NCI-H2029 treated with DMSO at 0.1 percent for 48 hours (cell line): Measurements from ENCODE around the gene MZB1.
"Not testable (repeated sequence)": the region's sequence is repeated elsewhere in the genome, so short reads cannot be mapped to it uniquely, and the experiment has no call there.

ENCODE experiments used
- DNase-seq: peaks from one replicate; lab custom pipeline; 2025; lab: John Stamatoyannopoulos, UW

The MZB1 gene

DNA sequence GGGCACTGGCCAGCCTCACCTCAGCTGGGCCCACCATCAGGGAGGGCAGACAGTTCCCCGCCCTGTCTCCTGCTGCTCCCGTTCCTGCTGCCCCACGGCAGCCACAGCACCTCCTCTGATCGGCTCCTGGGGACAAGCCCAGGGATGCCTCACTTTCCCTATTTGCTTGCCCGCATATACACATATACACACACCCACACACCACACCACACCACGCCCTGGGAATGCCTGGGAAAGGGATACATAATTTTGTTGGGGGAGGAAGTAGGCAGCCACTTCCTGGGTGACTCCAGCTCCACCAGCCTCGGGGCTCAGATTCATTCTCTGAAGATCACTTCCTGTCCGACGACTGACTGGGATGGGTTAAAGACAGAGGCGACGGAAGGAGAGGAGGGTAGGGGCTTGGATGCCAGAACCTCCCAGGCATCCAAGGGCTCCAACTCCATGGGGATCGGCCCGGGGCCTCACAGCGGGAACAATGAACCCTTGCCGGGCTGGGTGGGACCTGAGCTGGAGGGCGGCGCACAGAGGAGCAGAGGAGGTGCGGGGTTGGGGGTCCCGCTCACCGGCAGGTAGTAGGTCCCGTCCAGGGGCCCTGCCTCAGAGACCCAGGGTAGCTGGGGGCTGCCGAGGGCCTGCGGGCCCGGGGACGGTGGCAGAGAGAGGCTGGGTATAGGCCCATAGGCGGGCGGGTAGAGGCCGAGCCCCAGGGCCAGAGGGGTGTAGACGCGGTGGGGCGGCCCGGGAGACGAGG, 2.0 kb upstream of the MZB1 start:
- DNase-seq: no peak

DNA sequence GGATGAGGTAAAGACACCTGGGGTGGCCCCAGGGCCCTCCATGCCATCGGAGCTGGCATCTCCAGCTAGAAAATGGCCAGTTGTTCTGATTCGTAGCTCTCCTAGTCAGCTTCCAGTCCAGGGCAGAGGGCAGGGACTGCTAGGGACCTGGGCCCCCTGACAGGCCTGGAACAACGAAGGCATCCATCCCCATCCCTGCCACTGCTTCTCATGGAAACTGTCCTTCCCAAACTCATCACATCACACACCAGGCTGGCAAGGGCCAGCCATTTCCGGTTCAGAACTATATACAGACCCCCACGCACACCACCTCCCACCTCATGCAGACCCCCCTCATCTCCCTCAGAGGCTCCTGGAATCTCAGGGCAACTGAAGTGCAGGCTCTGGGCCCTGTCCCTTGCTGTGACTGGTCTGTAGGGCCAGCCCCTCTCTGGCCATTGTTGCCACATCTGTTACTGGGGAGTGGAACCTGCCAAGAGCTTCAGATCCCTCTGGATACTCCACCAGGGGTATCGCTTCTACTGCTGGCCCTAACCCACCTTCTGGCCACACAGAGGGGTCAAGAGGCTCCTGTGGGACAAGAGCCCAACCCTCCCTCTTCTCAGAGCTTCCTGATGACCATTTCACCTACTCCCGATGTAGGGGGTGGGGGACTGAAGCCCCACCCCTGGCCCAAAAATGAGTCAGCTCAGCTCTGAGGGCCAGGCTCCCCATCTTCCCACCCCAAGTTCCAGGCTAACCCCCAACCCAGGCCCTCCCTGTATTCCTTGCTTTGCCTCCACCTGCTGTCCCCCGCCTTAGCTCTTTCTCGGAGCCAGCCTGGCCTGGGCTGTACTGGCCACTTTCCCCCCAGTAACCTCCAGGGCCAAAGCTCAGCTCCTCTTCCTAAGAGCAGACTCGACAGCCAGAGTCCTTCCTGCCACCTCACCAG, 1.2 kb upstream of the MZB1 start:
- no peak for DNase-seq

DNA sequence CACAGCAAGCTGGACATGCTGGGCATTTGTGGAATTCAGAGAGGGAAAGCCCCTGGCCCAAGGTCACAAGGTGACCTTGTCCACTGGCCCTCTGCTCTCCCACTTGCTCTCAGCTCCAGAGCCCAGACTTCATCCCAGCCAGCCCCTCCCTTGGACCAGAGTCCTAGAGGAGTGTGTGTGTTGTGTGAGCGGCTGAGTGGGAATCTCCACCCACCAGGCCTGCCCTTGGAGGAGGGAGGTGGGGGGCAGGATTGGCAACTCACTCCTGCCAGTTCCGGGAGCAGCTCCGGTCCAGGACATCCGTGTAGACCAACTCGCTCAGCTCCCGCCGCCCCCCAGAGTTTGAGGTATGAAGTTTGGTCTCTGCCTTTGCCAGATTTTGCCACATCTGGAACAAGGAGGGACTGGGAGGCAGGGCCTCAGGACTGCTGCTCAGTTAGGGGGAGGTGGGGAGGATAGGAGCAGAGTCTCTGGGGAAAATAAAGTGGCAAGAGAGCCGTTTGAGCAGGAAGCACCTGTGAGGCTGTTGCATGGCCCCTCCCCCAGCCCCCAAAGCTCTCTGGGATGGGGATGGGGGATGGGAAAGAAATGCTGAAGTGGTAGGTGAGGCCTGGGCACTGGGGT, 1.4 kb downstream of the MZB1 start:
- no peak for DNase-seq

DNA sequence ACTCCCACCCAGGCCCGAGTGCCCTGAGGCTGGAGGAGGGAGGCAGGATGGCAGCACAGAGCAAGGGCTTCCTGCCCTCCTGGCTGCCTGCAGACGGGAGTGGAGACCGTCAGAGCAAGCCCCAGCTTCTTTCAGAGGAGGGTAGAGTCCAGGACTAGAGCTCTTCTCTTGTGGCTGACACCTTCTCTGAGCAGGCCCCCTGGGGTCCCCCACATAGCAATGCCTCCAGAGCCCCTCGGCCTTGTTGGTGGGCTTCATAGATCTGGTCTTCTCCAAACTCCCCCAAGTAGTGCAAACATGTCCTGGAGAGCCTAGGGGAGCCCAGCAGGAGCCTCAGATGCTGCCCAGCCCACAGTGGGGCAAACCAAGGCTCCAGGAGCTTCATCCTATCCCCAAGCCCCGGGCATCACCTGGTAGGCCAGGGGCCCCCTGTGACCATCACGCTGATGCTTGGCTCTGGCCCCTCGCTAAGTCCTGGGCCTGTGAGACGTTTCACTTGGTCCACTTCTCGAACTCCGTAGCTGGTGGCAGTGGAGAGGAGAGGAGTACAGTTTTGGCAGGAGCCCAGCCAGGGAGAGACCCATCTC, 2.0 kb downstream of the MZB1 start:
- no peak for DNase-seq

DNA sequence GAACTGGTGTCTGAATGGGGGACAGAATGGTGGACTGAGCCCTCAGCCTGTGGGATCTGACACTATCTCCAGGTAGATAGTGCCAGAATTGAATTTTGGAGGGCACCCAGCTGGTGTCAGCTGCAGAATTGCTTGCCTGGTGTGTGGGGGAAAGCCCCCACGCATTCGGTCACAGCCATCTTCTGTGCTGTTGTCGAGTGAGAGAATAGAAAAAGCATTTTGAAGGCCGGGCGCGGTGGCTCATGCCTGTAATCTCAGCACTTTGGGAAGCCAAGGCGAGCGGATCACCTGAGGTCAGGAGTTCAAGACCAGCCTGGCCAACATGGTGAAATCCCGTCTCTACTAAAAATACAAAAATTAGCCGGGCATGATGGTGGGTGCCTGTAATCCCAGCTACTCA, 2.8 kb downstream of the MZB1 start:
- DNase-seq: not testable (repeated sequence)

DNA sequence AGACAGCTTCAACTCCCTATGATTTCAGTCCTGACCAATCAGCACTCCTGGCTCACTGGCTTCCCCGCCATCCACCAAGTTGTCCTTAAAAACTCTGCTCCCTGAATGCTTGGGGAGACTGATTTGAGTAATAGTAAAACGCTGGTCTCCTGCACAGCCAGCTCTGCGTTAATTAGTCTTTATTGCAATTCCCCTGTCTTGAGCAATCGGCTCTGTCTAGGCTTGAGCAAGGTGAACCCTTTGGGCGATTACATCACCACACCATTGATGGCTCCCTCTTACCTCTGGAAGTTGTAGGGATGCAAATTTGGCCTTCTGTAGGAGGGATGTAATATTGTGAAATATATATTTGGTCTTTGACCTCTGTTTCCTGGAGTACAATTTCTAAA, 3.7 kb downstream of the MZB1 start:
- DNase-seq: no peak

DNA sequence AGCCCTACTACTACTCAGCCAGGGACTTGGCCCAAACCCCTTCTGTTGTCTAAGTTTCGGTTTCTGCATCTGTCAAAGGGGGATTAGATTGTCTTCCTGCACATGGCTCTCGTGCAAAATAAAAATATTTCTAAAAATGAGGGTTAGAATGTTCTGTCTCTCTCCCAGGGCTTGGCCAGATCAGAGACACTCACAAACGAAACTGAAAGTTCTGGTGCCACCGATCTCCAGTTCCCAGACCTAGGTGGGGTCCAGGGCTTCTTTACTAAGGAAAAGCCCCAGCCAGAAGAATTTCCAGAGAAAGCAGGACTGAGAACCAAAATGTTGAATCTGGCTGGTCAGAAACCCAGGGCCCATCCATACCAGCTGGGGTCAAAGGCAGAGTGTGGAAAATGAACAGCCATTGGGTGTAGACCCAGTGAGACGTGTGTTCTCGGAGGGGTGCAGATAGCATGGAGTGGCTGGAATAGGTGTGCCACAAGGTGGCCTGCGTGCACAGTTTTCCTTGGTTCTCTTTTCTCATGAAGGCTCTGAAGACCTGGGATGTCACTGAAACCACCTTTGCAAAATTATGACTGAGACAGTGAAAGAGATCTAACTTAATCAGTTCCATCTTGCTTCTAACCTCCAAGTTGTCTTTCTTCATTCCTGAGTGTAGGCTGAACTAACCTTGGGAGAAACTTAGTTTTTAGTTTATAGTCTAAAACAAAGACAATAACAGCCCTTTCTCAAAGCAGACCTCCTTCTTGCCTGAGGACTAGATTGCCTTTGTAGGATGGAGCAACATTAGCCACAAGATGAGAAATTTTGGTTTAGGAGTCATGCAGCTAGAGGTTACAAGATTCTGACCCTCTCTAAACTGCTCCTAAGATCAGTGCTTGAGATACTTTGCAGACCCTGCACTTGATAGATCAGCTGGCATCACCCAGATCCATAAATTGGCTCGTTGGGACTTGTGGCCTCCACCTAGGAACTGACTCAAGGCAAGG, 4.4 kb downstream of the MZB1 start:
- DNase-seq: peak; percentile 53

DNA sequence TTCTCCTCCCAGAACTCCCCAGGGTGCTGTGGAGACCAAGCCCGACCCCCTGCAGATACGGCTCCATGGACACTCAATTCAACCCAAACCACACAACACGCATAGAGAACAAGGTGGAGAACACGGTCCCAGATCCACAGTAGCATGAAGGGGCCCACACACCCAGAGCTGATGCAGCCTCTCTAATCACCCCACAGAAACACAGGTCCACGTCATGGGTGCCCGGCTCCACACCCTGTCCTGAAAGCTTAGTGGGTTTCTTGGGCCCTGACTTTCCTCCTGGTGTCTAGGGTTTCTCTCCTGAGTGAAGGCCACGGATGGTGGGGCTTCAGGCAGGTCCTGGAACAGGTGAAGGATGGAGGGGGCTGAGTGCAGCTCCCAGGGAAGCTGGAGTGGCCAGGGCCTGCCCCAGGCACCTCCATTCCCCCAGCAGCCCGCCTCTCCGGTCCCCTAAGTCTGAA, 5.1 kb downstream of the MZB1 start:
- DNase-seq: no peak

DNA sequence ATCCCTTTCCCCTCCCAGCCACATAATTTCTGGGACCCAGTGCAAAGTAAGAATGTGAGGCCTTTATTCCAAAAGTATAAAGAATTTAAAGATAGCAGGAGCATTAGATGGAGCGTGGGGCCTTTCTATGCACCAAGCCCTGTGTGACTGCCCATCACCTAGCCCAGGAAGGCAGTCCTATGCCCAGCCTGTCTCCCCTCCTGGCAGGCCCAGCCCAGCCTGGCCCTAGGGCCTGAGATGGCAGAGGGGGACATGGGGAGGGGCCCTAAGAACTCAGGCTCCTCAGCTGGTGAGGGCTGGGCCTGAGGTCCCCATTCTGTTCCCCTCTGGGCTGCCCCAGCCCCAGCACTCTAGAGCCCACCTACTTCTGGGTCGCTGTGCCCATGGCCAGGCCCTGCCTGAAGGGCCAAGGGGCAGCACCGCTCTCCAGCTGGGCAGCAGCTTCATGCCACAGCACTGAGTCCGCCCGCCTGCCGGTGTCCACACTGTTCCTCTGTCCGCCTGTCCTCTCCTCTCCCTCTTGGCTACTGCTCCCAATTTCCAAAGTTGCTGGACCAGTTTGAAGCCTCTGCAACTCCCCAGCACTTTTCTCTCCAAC, 5.6 kb downstream of the MZB1 start:
- no peak for DNase-seq

DNA sequence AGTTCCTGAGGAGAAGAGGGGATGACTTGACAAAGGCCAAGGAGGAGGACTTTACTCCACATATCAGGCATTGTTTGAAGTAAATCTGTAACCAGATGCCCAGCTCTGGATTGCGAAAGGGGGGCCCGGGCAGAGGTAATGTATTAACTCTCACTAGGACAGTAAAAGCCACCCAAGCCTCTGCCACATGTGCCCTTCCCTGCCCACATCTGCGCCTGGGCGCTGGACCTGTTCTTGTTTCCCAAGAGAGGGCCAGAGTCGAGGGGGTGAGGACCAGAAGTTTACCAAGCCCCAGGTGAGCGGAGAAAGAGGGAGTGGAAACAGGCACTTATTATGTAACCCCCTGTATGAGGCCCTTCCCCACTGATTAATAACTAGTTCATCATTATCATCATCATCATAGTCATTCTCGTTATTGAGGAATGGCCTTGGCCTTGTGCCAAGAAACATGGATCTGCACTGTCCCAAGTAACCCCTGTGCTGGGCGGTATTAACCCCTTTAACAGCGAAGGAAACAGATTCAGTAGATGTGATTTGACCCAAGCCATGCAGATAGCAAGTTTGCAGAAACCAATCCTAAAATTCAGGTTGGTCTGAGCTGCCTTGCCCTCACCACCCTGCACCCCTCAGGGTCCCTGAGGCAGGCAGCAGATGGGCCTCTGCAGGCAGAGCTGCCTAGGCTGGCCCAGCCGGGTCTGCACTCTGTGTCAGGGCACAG, 6.3 kb downstream of the MZB1 start, which contains the start of gene SLC23A1:
Gene SLC23A1, minus strand, starts transcription at position 23 of the 718 bp plus-strand sequence. CDS start 44 bp downstream, outside the sequence.
- no peak for DNase-seq

DNA sequence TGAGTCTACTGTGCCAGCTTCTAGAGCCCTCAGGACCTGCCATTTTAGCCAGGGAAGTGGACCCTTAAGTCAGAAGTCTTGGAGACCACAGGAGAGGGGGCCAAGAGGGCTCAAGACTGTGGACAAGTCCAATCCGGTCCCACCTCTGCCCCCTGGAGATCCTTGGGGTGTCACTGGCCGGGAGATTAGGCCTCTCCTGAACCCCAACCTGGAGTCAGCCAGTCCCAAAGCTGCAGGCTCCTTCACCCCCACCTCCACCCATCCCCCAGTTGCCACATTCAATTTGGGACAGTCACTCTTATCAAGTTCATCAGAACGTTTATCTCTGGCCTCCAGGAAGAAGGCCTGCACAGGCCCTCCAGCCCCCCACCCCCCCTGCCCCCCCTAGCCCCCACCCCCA, 6.9 kb downstream of the MZB1 start:
- no peak for DNase-seq

DNA sequence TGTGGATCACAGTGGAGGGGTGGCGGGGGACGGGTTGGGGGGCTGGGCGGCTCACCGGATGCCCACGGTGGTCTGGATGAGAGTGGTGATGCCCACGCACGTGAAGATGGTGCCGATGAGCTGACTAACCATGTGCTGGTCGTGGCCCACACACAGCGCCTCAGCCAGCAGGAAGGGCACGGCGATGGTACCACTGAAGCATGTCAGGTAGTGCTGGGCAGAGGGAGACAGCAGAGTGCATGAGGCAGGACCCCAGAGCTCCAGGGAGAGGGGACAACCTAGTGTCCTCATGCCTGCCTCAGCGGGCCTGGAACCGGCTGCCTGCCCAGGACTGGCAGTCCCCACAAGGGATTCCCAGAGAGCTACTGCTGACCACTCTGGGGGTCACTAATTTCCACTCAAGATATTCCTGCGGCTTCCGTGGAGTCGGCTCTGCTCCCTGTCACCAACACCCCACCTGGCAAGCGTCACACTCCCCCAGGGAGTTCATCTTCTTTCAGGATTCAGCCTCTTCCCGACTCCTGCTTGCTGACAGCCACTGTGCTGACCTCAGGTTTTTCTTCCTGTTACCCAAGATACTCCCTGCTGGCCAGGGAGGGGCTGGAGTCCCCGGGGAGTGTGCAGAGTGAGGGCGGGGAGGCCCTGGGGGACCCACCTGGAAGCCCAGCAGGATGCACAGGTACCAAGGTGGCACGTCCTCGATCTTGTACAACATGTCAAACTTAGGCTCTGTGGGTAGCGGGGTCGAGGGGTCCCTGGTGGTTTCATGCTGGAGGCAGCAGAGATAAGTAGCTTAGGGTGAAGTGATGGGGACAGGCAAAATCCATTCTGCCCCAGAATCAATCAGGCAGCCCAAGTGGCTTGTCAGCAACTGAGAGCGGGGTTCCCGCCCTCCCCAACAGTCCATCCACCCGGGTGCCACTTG, 7.6 kb downstream of the MZB1 start:
- no peak for DNase-seq

DNA sequence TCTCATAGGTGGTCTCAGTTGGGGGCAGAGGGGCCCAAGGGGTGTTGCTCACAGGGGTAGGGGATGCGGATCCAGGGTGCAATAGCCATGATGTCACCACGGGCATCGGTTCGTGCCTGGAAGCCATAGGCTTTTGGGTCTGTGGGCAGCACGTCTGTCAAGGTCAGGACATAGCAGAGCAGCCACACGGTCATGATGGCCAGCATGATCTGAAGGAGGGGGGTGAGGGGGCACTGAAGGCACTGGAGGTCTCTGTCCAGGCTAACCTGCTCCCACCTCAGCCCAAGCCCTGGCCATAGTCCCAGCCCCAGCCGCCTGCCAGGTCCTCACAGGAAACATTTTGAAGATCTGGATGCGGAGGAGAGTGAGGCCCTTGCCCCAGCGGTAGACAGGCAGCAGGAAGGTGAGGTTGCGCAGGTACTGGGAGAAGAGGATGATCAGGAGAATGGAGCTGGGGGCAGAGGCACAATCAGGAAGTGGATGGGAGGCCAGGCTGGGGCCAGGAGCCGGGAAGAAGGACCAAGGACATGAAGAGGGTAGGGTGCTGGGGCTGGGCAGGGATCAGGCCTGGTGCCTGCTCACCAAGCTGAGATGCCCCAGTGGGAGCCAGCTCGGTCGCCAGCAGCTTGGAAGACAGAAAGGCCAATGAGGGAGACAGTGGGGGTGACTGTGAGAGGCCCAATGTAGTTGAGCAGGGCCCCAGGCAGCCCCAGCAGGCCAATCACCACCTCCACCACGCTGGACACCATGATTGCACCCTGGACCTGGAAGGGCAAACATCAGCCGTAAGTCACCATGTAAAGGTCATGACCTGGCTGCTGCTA, 9.9 kb downstream of the MZB1 start:
- no peak for DNase-seq

DNA sequence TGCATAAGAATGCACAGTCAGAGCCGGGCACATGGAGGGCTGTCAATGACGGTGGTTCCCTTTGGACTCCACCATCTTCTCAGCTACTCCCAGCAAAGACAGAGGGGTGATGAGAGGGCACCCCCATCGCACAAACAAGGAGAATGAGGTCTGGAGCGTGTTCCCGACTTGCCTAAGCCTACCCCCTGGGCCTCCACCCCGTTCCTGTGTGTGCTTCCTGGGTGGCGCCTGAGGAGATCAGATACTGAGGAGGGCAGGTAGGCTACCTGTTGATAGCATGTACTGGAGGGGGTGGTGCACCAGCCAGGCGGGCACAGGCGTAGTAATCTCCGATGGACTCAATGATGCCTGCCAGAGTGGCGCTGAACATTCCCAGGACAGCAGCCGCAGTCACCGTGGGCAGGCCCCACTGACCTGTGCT, 10.8 kb downstream of the MZB1 start:
- DNase-seq: no peak

DNA sequence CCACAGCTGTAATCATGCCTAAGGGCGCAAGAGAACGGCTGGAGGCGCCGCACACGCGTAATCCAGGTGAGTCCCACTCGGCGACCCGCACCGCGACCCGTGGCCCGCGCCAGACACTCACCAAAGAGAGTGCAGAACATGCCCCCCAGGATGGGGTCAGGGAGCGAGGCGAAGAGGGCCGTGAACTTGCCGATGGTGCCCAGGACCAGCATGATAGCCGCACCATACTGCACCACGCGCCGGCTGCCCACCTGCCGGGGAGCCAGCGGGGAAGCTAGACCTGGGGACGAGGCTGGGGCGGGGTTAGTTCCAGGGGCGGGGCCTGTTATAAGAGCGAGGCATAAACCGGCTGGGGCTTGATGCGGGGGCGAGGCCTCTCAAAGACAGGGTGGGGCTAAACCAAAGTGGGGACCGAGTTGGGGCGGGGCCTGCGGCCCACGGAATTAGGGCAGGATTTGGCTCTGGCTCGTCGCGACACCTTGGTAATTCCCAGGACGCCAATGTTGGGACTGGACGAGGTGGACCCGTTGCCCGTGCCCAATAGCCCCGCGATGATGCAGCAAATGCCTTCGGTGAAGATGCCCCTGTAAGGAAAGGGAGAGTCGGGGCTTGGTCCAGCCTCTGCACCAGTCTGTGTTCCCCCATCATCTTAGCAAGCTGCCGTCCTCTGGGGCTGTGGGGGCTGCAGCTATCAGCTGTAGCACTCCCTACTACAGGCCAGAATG, 11.4 kb downstream of the MZB1 start:
- DNase-seq: no peak

DNA sequence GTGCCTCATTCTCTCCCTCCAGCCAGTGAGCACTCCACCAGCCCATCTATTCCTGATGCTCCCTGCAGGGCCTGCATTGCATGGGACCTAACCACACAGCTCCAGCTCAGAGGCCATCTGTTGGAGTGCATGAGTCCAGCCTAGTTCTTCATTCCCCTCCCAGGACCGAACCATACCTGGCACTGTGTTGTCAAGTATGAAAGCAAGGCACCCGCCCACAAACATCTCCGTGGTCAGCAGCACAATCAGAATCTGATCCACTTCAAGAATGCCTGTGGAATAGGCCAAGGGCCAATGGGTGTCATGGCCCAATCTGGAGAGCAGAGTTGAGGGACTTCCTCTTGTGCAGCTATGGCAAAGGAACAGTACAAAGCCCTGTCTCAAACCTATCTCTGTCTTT, 12.5 kb downstream of the MZB1 start:
- DNase-seq: no peak

DNA sequence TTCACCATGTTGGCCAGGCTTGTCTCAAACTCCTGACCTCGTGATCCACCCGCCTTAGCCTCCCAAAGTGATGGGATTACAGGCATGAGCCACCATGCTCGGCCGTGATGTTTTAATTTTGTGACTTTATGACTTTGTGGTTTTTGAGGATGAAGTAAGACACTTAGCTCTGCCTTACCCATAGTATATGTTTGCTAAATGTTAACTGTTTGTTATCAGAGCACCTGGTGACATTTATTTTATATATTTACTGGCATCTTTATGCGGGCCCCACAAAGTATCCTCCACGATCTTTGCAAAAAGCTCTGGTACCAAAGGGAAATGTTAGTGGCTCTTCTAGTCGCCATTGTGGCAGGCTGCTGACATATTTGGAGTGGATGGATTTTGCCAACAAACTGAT, 13.3 kb downstream of the MZB1 start:
- DNase-seq: no peak
